ENCODE data around the gene SLMAP.

SLMAP gene

DNA sequence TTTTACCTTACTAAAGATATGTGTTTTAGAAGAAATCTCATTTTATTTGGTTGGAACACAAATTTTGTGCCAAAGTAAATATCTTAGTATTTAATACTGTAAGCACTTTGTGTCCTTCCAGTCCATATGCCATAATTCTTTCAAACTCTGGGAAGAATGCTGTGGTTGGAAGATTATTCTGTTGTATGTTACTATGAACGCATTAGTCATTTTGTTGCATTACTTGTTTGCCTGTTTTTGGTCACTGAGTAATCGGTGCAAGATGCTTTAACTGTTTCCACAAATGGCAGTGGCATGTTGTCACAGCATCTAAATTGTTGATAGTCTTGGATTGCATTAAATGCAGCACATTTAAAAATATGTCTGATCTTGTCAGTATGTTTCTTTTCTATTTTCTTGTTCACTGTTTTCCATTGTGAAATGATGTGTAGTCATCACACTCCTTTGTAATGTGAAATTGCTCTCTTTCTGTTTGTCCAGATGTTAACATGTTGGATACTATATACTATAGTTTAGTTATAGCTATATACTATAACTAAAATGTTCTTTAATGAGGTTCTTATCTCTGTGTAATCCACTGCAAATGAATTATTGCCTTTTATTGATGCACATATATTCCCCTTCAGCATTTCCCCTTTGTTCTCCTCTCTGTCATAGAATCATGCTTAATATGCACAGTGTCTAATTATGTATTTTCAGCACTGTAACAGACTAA is 162.2 kb downstream of the SLMAP start:
- TF ChIP-seq, protein P1, sequence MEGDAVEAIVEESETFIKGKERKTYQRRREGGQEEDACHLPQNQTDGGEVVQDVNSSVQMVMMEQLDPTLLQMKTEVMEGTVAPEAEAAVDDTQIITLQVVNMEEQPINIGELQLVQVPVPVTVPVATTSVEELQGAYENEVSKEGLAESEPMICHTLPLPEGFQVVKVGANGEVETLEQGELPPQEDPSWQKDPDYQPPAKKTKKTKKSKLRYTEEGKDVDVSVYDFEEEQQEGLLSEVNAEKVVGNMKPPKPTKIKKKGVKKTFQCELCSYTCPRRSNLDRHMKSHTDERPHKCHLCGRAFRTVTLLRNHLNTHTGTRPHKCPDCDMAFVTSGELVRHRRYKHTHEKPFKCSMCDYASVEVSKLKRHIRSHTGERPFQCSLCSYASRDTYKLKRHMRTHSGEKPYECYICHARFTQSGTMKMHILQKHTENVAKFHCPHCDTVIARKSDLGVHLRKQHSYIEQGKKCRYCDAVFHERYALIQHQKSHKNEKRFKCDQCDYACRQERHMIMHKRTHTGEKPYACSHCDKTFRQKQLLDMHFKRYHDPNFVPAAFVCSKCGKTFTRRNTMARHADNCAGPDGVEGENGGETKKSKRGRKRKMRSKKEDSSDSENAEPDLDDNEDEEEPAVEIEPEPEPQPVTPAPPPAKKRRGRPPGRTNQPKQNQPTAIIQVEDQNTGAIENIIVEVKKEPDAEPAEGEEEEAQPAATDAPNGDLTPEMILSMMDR (IDR thresholded peaks at IDR 0.05; ENCODE audit: low read depth, low read length, missing control alignments): no peak

DNA sequence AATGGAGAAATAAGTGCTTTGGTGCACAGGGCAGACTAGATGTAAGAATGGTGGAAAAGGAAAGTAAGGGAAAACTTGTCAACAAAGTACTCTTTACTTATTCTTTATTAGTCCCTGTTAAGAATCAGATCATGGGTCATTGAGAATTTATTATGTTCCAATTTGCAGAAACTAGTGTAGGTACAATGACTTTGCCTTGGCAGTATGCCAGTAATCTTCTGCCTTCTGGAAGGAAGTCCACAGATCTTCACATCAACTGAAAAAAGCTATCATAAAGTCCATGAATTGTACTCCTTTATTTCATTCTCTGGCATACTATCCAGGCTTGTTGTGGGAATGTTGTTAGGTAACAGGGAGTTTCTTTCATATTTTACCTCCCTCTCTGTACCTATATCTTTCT is 163.9 kb downstream of the SLMAP start:
- Histone ChIP-seq H3K27ac (no peak overlapping the region), H3K36me3 (replicated peaks) (peaks cover 15% of the 10 kb centered on the region), H3K27me3 (replicated peaks) (no peaks in the 10 kb centered on the region), H3K4me3 (ENCODE audit: low read depth, low read length) (no peak overlapping the region)
- TF ChIP-seq, protein P1 (IDR thresholded peaks at IDR 0.05; ENCODE audit: low read depth, low read length, missing control alignments): no peak
- in situ Hi-C loops (cut with HindIII; ENCODE audit: low pct_ligation_motif_present, low sequenced_read_pairs): no loop called here
- no peak for DNase-seq

More for the DNA sequence above, 162.2 kb downstream of the SLMAP start:
- in situ Hi-C loops (cut with HindIII; ENCODE audit: low pct_ligation_motif_present, low sequenced_read_pairs): no loop called here
- DNase-seq: peak; percentile 76
- Histone ChIP-seq H3K27me3 (replicated peaks) (no peaks in the 10 kb centered on the region), H3K27ac (peak overlapping the region; percentile 2), H3K4me3 (ENCODE audit: low read depth, low read length) (no peak overlapping the region), H3K36me3 (replicated peaks) (peaks cover 15% of the 10 kb centered on the region)

DNA sequence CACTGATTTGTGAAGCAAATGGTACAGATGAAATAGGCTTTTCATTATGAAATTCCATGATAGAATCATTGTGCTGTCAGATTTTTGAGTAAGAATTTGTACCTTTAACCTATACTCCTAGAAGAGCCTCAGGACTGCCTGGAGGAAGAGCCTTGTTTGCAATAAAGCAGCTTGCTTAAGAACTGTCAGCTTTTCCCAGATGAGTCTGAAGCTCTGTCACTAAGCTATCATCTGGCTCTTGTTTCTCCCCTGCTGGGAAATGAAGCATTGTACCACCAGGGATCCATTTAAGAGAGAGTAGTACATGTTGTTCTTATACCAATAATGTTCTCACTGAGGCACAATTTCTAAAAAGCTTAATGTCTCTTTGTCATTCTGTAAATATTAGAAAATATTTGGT is 167.0 kb downstream of the SLMAP start:
- Histone ChIP-seq H3K27ac (no peak overlapping the region), H3K36me3 (replicated peaks) (no peaks in the 10 kb centered on the region), H3K27me3 (replicated peaks) (no peaks in the 10 kb centered on the region), H3K4me3 (ENCODE audit: low read depth, low read length) (no peak overlapping the region)
- in situ Hi-C loops (cut with HindIII; ENCODE audit: low pct_ligation_motif_present, low sequenced_read_pairs): no loop called here
- no peak for DNase-seq
- TF ChIP-seq, protein P1 (IDR thresholded peaks at IDR 0.05; ENCODE audit: low read depth, low read length, missing control alignments): no peak

DNA sequence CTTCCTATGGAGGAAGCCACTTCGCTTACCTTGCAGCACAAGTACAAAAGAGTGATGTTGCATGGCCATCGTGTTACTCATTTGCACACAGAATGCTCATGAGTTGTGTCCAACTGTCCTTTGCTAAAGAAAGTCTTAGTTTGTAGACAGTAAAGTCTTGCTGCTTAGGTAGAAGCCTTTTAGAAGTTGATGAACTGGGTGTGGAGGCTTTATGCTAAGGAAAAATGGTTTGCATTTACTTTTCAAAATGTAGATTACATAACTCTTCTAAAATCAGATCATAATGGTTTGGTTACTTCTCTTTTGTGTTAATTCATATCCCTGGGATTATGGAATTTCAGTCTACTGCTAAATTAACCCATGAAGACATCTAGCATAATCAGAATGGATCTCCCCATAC is 167.6 kb downstream of the SLMAP start:
- TF ChIP-seq, protein P1 (IDR thresholded peaks at IDR 0.05; ENCODE audit: low read depth, low read length, missing control alignments): no peak
- Histone ChIP-seq H3K27me3 (replicated peaks) (no peaks in the 10 kb centered on the region), H3K36me3 (replicated peaks) (no peaks in the 10 kb centered on the region), H3K27ac (no peak overlapping the region), H3K4me3 (ENCODE audit: low read depth, low read length) (no peak overlapping the region)
- in situ Hi-C loops (cut with HindIII; ENCODE audit: low pct_ligation_motif_present, low sequenced_read_pairs): no loop called here
- DNase-seq: no peak

DNA sequence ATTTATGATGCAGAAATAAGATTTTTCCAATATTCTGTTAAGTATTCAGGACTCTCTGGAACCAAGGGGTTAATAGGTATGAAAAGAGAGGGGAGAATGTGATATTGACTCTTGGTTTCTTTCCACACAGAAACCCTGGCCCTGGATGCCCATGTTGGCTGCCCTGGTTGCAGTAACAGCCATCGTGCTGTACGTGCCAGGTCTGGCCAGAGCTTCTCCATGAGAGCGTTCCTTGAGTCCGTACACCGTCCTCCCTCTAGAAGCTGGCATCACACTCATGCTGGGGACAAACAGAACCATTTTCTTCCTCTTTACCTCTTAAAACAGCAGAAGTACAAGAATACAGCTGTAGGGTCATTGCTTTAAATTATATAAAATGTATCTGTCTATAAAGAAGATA is 171.1 kb downstream of the SLMAP start:
- in situ Hi-C loops (cut with HindIII; ENCODE audit: low pct_ligation_motif_present, low sequenced_read_pairs): no loop called here
- no peak overlapping the region for H3K4me3 ChIP-seq (ENCODE audit: low read depth, low read length)
- no peak for DNase-seq
- no peaks in the 10 kb centered on the region for H3K36me3 ChIP-seq (replicated peaks)
- TF ChIP-seq, protein P1 (IDR thresholded peaks at IDR 0.05; ENCODE audit: low read depth, low read length, missing control alignments): no peak
- no peak overlapping the region for H3K27ac ChIP-seq
- no peaks in the 10 kb centered on the region for H3K27me3 ChIP-seq (replicated peaks)

DNA sequence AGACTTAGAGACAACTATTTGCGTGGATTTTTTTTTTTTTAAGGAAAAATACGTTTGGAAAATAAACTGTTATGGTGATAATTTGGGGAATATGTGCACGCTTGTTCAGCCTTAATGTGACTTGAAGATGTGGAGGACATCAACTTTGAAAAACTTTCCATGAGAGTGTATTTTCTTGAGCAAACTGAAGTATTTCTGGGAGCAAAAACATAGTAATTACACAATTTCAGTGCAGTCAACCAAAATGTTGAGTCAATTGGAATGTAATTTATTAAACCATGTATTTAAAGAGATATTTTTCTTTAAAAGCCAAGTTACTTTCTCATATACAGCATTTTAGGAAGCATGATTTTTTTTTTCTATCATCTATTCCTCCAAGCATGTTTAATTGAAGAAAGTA is 171.8 kb downstream of the SLMAP start:
- Histone ChIP-seq H3K4me3 (ENCODE audit: low read depth, low read length) (no peak overlapping the region), H3K27ac (no peak overlapping the region), H3K27me3 (replicated peaks) (no peaks in the 10 kb centered on the region), H3K36me3 (replicated peaks) (no peaks in the 10 kb centered on the region)
- in situ Hi-C loops (cut with HindIII; ENCODE audit: low pct_ligation_motif_present, low sequenced_read_pairs): no loop called here
- TF ChIP-seq, protein P1 (IDR thresholded peaks at IDR 0.05; ENCODE audit: low read depth, low read length, missing control alignments): no peak
- no peak for DNase-seq
